IPS-15b (cell line): ENCODE results near the gene STAT5A.
"Not testable (repeated sequence)": the region's sequence is repeated elsewhere in the genome, so short reads cannot be mapped to it uniquely, and the experiment has no call there.

Experiments used
- H3K27me3 ChIP-seq: one replicate; pipeline ENCODE4 v1.6.1; 2013; ENCODE audit warnings: low read length; ENCODE audit not compliant: control insufficient read depth, insufficient read depth
- H3K36me3 ChIP-seq: one replicate; pipeline ENCODE4 v1.6.1; 2013; ENCODE audit warnings: low read length; ENCODE audit not compliant: control insufficient read depth, insufficient read depth
- H3K4me1 ChIP-seq: one replicate; pipeline ENCODE4 v1.6.1; 2013; ENCODE audit warnings: mild to moderate bottlenecking, low read length; ENCODE audit not compliant: control insufficient read depth, insufficient read depth
- H3K4me3 ChIP-seq: one replicate; pipeline ENCODE4 v1.5.1; 2013; ENCODE audit warnings: low read depth, low read length
- H3K9ac ChIP-seq: one replicate; pipeline ENCODE4 v1.6.1; 2013; ENCODE audit warnings: low read depth, mild to moderate bottlenecking, low read length
- H3K9me3 ChIP-seq: one replicate; pipeline ENCODE4 v1.6.1; 2013; ENCODE audit warnings: mild to moderate bottlenecking, low read length; ENCODE audit not compliant: control insufficient read depth, insufficient read depth

Gene STAT5A

DNA sequence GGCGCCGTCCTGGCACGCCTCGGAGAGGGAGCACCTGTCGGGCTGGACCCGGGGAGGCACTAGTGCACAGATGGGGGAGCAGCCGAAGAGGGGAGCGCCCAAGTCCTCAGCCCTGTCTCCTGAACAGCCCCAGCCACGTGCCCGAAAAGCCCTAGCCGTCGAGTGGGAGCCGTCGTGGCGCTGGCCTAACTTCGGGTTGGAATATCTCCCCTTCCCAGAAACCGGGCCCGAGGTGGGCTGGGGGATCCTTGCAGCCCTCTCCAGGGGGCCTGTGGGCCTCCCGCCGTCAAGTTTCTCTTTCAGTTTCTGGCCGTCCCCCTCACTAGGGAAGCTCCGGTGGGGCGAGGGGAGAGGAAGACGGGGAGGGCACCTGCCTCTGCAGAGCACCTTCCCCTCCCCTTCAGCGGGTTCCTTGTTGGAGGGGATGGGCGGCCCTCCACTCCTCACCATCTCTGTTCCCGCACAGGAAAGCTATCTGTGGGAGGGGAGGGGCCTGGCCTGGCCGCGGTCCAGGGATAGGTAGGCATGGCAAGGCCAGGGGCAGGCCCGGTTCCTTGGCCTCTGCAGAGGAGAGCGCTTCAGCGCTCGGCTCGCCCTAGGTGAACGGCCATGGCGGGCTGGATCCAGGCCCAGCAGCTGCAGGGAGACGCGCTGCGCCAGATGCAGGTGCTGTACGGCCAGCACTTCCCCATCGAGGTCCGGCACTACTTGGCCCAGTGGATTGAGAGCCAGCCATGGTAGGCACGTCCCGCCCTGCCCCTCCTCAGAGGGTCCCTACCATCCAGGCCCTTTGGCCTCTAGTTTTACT is 709 bp downstream of the STAT5A start:
- Histone ChIP-seq H3K9me3 (no peaks in the 10 kb centered on the region), H3K4me1 (peaks cover 3% of the 10 kb centered on the region), H3K4me3 (peak overlapping the region; percentile 43), H3K9ac (no peak overlapping the region), H3K36me3 (no peaks in the 10 kb centered on the region), H3K27me3 (peaks cover 24% of the 10 kb centered on the region)

GRCh38 chr17:42289611-42290181 is 1.4 kb downstream of the STAT5A start:
- H3K4me1 ChIP-seq = peaks cover 3% of the 10 kb centered on the region
- H3K4me3 ChIP-seq = peak overlapping the region; percentile 43
- no peaks in the 10 kb centered on the region for H3K36me3 ChIP-seq
- H3K9ac ChIP-seq = no peak overlapping the region
- no peaks in the 10 kb centered on the region for H3K9me3 ChIP-seq
- peaks cover 24% of the 10 kb centered on the region for H3K27me3 ChIP-seq

DNA sequence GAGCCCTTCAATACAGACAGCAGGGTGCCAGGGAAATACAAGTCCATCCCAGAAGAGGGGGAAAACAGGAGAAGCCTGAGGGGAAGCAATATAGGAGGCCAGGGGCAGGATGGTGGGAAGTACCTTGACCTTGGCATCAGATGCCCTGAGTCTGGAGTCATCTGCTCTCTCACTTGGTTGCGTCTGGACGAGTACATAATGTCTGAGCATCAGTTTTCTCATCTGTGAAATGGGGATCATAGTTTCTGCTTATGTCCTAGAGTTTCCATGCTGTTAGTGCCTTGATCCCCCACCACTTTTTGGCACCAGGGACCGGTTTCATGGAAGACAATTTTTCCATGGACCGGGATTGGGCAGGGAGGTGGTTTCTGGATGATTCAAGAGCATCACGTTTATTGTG is 2.3 kb downstream of the STAT5A start:
- no peak overlapping the region for H3K4me3 ChIP-seq
- peaks cover 24% of the 10 kb centered on the region for H3K27me3 ChIP-seq
- H3K9ac ChIP-seq = no peak overlapping the region
- no peaks in the 10 kb centered on the region for H3K9me3 ChIP-seq
- H3K4me1 ChIP-seq = peaks cover 3% of the 10 kb centered on the region
- H3K36me3 ChIP-seq = no peaks in the 10 kb centered on the region

GRCh38 chr17:42291129-42291528 is 2.8 kb downstream of the STAT5A start:
- Histone ChIP-seq H3K9me3 (no peaks in the 10 kb centered on the region), H3K27me3 (peaks cover 24% of the 10 kb centered on the region), H3K4me1 (peaks cover 3% of the 10 kb centered on the region), H3K4me3 (no peak overlapping the region), H3K9ac (no peak overlapping the region), H3K36me3 (no peaks in the 10 kb centered on the region)

DNA sequence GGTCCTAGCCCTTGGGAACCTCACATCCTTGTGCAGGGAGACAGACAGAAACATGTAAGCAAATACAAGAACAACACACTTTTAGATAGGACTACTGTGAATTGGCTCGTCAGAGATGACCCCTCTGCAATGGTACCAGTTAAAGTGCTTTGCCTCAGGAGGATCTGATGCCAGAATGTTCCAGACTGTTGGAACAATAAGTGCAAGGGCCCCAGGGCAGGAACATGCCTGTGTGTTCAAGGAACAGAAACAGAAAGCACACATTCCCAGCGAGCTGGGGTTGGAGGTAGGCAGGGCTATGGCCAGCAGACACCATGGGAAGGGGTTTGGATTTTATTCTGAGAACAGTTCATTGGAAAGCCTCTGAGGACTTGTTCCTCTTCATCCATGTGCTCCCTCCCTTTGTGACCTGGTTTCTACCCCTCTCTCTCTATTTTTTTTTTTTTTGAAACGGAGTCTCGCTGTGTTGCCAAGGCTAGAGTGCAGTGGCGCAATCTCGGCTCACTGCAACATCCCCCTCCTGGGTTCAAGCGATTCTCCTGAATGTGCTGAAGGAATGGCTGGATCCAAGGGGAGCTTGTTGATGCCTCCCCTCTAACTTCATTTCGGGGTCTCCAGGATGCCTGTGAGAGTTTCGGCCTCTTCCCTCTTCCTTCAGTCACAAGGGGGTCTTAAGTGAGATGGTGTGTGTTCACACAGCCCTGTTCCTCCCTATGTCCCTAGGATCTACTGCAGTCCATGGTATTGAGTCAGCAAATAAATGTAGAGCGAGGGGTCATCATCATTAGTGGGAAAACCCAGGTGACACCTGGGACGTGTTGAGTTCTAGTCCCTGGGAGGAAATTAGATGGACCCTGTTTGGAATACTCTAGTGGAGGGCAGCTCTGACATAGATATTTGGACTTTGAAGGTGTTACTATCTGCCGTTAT is 6.4 kb downstream of the STAT5A start:
- Histone ChIP-seq H3K27me3 (peaks cover 1% of the 10 kb centered on the region), H3K4me1 (no peaks in the 10 kb centered on the region), H3K36me3 (no peaks in the 10 kb centered on the region)

GRCh38 chr17:42296012-42296411 is 7.7 kb downstream of the STAT5A start:
- Histone ChIP-seq H3K4me1 (no peaks in the 10 kb centered on the region), H3K9ac (no peak overlapping the region), H3K4me3 (no peak overlapping the region), H3K27me3 (no peaks in the 10 kb centered on the region), H3K36me3 (no peaks in the 10 kb centered on the region), H3K9me3 (no peaks in the 10 kb centered on the region)

More for the DNA sequence above, 6.4 kb downstream of the STAT5A start:
- Histone ChIP-seq H3K4me3 (no peak overlapping the region), H3K9me3 (no peaks in the 10 kb centered on the region), H3K9ac (no peak overlapping the region)

GRCh38 chr17:42297775-42298174 is 9.5 kb downstream of the STAT5A start:
- not testable (repeated sequence) for H3K9me3 ChIP-seq, H3K36me3 ChIP-seq, H3K9ac ChIP-seq, H3K27me3 ChIP-seq, H3K4me1 ChIP-seq, H3K4me3 ChIP-seq

GRCh38 chr17:42299361-42299760 is 11.1 kb downstream of the STAT5A start:
- H3K4me1 ChIP-seq, H3K27me3 ChIP-seq, H3K4me3 ChIP-seq, H3K36me3 ChIP-seq, H3K9ac ChIP-seq, H3K9me3 ChIP-seq: not testable (repeated sequence)

- H3K9me3 ChIP-seq, H3K4me1 ChIP-seq, H3K4me3 ChIP-seq, H3K36me3 ChIP-seq, H3K27me3 ChIP-seq, H3K9ac ChIP-seq: not testable (repeated sequence)
Observed at GRCh38 chr17:42299913-42300312, 11.6 kb downstream of the STAT5A start.

DNA sequence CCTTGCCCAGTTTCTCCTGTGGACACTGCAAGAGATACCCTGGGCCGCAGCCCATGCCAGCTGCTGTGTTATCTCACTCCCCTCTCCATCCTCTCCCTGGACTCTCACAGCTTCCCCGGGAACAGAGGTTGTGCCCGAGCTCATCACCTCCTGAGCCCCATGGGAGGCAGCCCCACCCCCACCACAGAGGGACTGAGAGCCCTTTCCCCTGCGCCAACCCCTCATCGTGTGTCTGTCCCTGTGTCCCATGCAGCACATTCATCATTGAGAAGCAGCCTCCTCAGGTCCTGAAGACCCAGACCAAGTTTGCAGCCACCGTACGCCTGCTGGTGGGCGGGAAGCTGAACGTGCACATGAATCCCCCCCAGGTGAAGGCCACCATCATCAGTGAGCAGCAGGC is 12.7 kb downstream of the STAT5A start:
- no peaks in the 10 kb centered on the region for H3K4me1 ChIP-seq
- no peak overlapping the region for H3K9ac ChIP-seq
- no peaks in the 10 kb centered on the region for H3K9me3 ChIP-seq
- H3K36me3 ChIP-seq = no peaks in the 10 kb centered on the region
- no peak overlapping the region for H3K4me3 ChIP-seq
- H3K27me3 ChIP-seq = no peaks in the 10 kb centered on the region

- no peak overlapping the region for H3K9ac ChIP-seq
- H3K4me3 ChIP-seq = no peak overlapping the region
- H3K36me3 ChIP-seq = no peaks in the 10 kb centered on the region
- H3K9me3 ChIP-seq = no peaks in the 10 kb centered on the region
- H3K27me3 ChIP-seq = no peaks in the 10 kb centered on the region
- no peaks in the 10 kb centered on the region for H3K4me1 ChIP-seq
Observed at GRCh38 chr17:42303694-42304093, 15.4 kb downstream of the STAT5A start.
